ENCODE measurements around the gene TOM1.

TOM1 gene

DNA sequence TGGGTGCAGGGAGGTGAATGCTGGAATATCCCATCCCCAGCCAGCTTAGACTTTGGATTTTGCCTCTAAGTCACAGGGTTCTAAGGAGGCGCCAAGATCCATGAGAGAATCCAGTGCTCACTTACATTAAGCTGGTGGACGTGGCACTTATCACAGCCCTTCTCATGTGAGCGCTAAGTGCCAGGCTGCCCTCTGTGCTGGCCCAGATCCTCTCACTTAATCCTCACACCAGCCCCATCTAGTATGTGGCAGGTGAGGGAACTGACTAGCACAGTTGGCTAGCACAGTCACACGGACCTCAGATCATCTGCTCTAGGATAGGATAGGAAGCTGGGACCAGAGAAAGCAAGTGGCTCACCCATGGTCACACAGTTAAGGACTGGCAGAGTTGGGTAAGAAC, 84.8 kb downstream of the TOM1 start:
- TF ChIP-seq, protein P1, sequence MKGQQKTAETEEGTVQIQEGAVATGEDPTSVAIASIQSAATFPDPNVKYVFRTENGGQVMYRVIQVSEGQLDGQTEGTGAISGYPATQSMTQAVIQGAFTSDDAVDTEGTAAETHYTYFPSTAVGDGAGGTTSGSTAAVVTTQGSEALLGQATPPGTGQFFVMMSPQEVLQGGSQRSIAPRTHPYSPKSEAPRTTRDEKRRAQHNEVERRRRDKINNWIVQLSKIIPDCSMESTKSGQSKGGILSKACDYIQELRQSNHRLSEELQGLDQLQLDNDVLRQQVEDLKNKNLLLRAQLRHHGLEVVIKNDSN (IDR thresholded peaks at IDR 0.05): no peak
- no peak for TF ChIP-seq TCF12 (IDR thresholded peaks at IDR 0.05; ENCODE audit: low read depth)
- TF ChIP-seq FOXM1 (IDR thresholded peaks at IDR 0.05; ENCODE audit: borderline replicate concordance, low read depth): no peak
- no peak for TF ChIP-seq TAF1 (IDR thresholded peaks at IDR 0.05; ENCODE audit: low read depth)
- TF ChIP-seq EP300 (IDR thresholded peaks at IDR 0.05; ENCODE audit: borderline replicate concordance): no peak
- no peak for TF ChIP-seq YY1 (IDR thresholded peaks at IDR 0.05; ENCODE audit: low read depth)
- TF ChIP-seq, protein P2, sequence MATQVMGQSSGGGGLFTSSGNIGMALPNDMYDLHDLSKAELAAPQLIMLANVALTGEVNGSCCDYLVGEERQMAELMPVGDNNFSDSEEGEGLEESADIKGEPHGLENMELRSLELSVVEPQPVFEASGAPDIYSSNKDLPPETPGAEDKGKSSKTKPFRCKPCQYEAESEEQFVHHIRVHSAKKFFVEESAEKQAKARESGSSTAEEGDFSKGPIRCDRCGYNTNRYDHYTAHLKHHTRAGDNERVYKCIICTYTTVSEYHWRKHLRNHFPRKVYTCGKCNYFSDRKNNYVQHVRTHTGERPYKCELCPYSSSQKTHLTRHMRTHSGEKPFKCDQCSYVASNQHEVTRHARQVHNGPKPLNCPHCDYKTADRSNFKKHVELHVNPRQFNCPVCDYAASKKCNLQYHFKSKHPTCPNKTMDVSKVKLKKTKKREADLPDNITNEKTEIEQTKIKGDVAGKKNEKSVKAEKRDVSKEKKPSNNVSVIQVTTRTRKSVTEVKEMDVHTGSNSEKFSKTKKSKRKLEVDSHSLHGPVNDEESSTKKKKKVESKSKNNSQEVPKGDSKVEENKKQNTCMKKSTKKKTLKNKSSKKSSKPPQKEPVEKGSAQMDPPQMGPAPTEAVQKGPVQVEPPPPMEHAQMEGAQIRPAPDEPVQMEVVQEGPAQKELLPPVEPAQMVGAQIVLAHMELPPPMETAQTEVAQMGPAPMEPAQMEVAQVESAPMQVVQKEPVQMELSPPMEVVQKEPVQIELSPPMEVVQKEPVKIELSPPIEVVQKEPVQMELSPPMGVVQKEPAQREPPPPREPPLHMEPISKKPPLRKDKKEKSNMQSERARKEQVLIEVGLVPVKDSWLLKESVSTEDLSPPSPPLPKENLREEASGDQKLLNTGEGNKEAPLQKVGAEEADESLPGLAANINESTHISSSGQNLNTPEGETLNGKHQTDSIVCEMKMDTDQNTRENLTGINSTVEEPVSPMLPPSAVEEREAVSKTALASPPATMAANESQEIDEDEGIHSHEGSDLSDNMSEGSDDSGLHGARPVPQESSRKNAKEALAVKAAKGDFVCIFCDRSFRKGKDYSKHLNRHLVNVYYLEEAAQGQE (IDR thresholded peaks at IDR 0.05; ENCODE audit: low read depth): no peak
- TF ChIP-seq RAD21 (IDR thresholded peaks at IDR 0.05; ENCODE audit: low read depth): no peak
- TF ChIP-seq TEAD4 (IDR thresholded peaks at IDR 0.05): no peak
- no peak for TF ChIP-seq ZBTB7A (IDR thresholded peaks at IDR 0.05; ENCODE audit: low read depth)
- TF ChIP-seq, protein P3, sequence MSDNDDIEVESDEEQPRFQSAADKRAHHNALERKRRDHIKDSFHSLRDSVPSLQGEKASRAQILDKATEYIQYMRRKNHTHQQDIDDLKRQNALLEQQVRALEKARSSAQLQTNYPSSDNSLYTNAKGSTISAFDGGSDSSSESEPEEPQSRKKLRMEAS (IDR thresholded peaks at IDR 0.05): no peak
- TF ChIP-seq NFIC (IDR thresholded peaks at IDR 0.05): no peak
- no peak for TF ChIP-seq CEBPB (IDR thresholded peaks at IDR 0.05)
- no peak for TF ChIP-seq EGR1 (IDR thresholded peaks at IDR 0.05)
- no peak for TF ChIP-seq CREB1 (IDR thresholded peaks at IDR 0.05; ENCODE audit: low read depth)

DNA sequence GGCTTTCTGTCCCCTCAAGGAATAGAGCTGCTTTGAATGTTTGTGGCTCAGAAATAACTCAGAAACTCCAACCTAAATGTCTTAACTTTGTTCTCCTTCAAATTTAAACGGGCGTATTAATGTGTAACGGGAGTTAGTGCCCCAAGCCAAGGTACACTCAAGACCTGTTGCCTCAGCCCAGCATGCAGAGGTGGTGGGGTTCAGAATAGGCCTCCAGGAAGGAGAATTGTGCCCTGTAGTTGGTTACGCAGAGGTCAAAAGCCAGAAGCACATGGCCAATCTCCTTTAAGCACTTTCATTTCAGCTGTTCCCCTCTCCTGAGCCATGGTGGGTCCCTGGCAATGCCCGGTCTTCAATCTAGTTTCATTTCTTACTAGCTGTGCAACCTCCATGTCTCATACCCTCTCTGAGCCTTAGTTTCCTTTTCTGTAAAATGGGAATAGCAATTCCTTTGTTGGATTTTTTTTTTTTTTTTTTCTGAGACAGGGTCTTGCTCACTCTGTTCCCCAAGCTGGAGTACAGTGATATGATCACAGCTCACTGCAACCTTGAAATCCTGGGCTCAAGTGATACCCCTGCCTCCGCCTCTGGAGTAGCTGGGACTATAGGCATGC, 85.4 kb downstream of the TOM1 start:
- TF ChIP-seq TEAD4 (IDR thresholded peaks at IDR 0.05) (no peak), FOXM1 (IDR thresholded peaks at IDR 0.05; ENCODE audit: borderline replicate concordance, low read depth) (no peak), EP300 (IDR thresholded peaks at IDR 0.05; ENCODE audit: borderline replicate concordance) (no peak), CEBPB (IDR thresholded peaks at IDR 0.05) (no peak), YY1 (IDR thresholded peaks at IDR 0.05; ENCODE audit: low read depth) (no peak), TAF1 (IDR thresholded peaks at IDR 0.05; ENCODE audit: low read depth) (no peak)
- TF ChIP-seq, protein P2 (IDR thresholded peaks at IDR 0.05; ENCODE audit: low read depth): no peak
- TF ChIP-seq, protein P1 (IDR thresholded peaks at IDR 0.05): no peak

DNA sequence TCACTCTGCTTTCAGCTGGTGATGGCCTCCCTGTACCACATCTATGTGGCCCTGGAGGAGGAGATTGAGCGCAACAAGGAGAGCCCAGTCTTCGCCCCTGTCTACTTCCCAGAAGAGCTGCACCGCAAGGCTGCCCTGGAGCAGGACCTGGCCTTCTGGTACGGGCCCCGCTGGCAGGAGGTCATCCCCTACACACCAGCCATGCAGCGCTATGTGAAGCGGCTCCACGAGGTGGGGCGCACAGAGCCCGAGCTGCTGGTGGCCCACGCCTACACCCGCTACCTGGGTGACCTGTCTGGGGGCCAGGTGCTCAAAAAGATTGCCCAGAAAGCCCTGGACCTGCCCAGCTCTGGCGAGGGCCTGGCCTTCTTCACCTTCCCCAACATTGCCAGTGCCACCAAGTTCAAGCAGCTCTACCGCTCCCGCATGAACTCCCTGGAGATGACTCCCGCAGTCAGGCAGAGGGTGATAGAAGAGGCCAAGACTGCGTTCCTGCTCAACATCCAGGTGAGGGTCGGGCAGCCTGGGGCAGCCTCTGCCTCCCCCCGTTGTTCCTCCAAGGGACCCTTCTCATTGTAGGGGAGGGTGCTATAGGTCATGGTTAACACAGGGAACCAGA, 87.1 kb downstream of the TOM1 start:
- TF ChIP-seq TCF12 (IDR thresholded peaks at IDR 0.05; ENCODE audit: low read depth) (no peak), TAF1 (IDR thresholded peaks at IDR 0.05; ENCODE audit: low read depth) (no peak), EP300 (IDR thresholded peaks at IDR 0.05; ENCODE audit: borderline replicate concordance) (no peak), FOXM1 (IDR thresholded peaks at IDR 0.05; ENCODE audit: borderline replicate concordance, low read depth) (no peak), NFIC (IDR thresholded peaks at IDR 0.05) (no peak), ZBTB7A (IDR thresholded peaks at IDR 0.05; ENCODE audit: low read depth) (no peak), RAD21 (IDR thresholded peaks at IDR 0.05; ENCODE audit: low read depth) (no peak), TEAD4 (IDR thresholded peaks at IDR 0.05) (no peak), YY1 (IDR thresholded peaks at IDR 0.05; ENCODE audit: low read depth) (no peak)
- TF ChIP-seq, protein P3 (IDR thresholded peaks at IDR 0.05): no peak
- TF ChIP-seq, protein P2 (IDR thresholded peaks at IDR 0.05; ENCODE audit: low read depth): no peak

DNA sequence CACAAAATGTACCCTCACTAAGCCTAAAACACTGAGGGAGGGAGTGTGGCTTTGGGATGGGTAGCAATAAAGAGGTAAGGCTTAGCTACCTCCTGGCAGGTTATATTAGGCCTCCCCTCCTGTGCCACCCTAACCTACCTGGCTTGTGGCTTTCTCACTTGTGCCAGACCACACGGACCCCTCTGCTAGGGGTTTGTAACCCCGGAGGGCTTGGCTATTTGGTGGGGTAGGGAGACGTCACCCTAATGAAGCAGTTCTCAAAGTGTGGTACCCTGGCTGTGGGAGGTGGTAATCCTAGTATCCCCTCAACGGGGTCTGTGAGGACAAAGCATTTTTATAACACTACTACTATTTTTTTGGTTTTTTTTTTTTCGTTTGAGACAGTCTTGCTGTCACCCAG, 91.2 kb downstream of the TOM1 start:
- TF ChIP-seq, protein P3 (IDR thresholded peaks at IDR 0.05): no peak
- TF ChIP-seq CEBPB (IDR thresholded peaks at IDR 0.05): no peak
- no peak for TF ChIP-seq TEAD4 (IDR thresholded peaks at IDR 0.05)
- TF ChIP-seq FOXM1 (IDR thresholded peaks at IDR 0.05; ENCODE audit: borderline replicate concordance, low read depth): no peak
- TF ChIP-seq TCF12 (IDR thresholded peaks at IDR 0.05; ENCODE audit: low read depth): no peak
- no peak for TF ChIP-seq CREB1 (IDR thresholded peaks at IDR 0.05; ENCODE audit: low read depth)
- TF ChIP-seq, protein P2 (IDR thresholded peaks at IDR 0.05; ENCODE audit: low read depth): no peak
- TF ChIP-seq YY1 (IDR thresholded peaks at IDR 0.05; ENCODE audit: low read depth): no peak
- TF ChIP-seq EGR1 (IDR thresholded peaks at IDR 0.05): no peak
- TF ChIP-seq NFIC (IDR thresholded peaks at IDR 0.05): no peak
- TF ChIP-seq ZBTB7A (IDR thresholded peaks at IDR 0.05; ENCODE audit: low read depth): no peak
- TF ChIP-seq EP300 (IDR thresholded peaks at IDR 0.05; ENCODE audit: borderline replicate concordance): no peak
